Middle frontal gyrus (tissue), 1 donor: ENCODE results near the gene CTSL.
"Not testable (repeated sequence)": the region's sequence is repeated elsewhere in the genome, so short reads cannot be mapped to it uniquely, and the experiment has no call there.

ENCODE experiments used
- DNase-seq: peaks from one replicate; pipeline ENCODE4 v3.0.0-alpha.2; 2015; ENCODE audit warnings: low spot score; ENCODE audit errors: extremely low spot score

Gene CTSL

GRCh38 chr9:87751868-87752267 is 25.9 kb downstream of the CTSL start:
- DNase-seq, result no peak

GRCh38 chr9:87753313-87753712 is 27.4 kb downstream of the CTSL start:
- DNase-seq, result no peak

- not testable (repeated sequence) for DNase-seq
Observed at GRCh38 chr9:87758330-87758729, 32.4 kb downstream of the CTSL start.

GRCh38 chr9:87759980-87760379 is 34.1 kb downstream of the CTSL start:
- DNase-seq, result not testable (repeated sequence)

GRCh38 chr9:87760529-87760928 is 34.6 kb downstream of the CTSL start:
- no peak for DNase-seq

GRCh38 chr9:87763286-87763685 is 37.4 kb downstream of the CTSL start:
- no peak for DNase-seq

- no peak for DNase-seq
Observed at GRCh38 chr9:87765521-87765920, 39.6 kb downstream of the CTSL start.

- DNase-seq, result no peak
Observed at GRCh38 chr9:87766697-87767096, 40.8 kb downstream of the CTSL start.

GRCh38 chr9:87770616-87771315 is 44.8 kb downstream of the CTSL start:
- DNase-seq, result no peak

GRCh38 chr9:87771316-87772006 is 45.5 kb downstream of the CTSL start:
- DNase-seq, result no peak

- DNase-seq, result no peak
Observed at GRCh38 chr9:87776481-87777379, 50.8 kb downstream of the CTSL start.

- no peak for DNase-seq
Observed at GRCh38 chr9:87778996-87779395, 53.1 kb downstream of the CTSL start.
